HG02763 (cell line): ENCODE results near the gene PRKACA.
A peak's percentile ranks its signal among the peaks of the same experiment; 100 is the strongest.

Experiments
- ATAC-seq: cut with Tn5 transposase; IDR thresholded peaks from one replicate; pipeline ENCODE4 v1.9.1; 2021; ENCODE audit warnings: mild to moderate bottlenecking, moderate library complexity; ENCODE audit not compliant: unreplicated experiment

The PRKACA gene

DNA sequence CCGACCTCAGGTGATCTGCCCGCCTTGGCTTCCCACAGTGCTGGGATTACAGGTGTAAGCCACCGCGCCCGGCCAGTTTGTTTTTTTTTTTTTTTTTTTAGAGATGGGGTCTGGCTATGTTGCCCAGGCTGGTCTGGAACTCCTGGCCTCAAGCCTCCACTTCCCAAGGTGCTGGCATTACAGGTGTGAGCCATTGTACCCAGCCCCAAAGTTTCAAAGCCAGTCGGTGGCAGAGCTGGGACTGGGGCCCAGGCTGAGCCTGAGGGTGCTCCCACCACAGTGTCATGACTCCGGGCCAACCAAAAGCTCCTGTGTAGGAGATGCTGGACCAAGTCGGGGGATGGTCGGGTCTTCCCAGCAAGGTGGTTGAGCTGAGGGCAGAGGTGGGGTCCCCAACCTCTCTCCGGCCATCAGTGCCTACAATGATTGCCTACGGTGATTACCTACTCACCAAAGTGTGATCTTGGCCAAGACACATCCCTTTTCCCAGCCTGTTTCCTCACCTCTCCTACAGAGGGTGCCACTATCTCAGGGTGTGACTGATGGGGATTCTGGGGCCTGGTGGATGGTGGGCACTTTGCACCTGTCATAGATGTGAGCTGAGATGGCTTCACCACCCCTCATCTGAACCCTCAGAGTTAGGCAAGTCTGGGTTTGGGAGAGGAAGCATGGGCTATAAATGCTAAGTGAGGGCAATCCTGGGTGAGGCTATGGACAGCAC, 21.1 kb downstream of the PRKACA start:
- ATAC-seq: no peak

DNA sequence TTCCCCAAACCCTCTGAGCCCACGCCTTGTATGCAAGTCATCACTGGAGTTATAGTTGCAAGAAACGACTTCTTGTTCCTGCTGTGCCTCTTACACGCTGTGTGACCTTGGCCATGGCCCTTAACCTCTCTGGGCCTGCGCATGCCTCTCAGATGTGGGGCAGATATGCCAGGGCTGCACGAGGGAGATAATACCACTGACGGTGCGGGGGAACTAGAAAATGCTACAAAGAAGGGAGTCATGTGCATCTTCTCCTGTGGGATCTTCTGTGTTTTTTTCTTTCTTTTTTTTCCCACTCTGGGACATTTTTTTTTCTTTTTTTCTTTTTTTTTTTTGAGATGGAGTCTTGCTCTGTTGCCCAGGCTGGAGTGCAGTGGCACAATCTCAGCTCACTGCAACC, 22.7 kb downstream of the PRKACA start:
- no peak for ATAC-seq

DNA sequence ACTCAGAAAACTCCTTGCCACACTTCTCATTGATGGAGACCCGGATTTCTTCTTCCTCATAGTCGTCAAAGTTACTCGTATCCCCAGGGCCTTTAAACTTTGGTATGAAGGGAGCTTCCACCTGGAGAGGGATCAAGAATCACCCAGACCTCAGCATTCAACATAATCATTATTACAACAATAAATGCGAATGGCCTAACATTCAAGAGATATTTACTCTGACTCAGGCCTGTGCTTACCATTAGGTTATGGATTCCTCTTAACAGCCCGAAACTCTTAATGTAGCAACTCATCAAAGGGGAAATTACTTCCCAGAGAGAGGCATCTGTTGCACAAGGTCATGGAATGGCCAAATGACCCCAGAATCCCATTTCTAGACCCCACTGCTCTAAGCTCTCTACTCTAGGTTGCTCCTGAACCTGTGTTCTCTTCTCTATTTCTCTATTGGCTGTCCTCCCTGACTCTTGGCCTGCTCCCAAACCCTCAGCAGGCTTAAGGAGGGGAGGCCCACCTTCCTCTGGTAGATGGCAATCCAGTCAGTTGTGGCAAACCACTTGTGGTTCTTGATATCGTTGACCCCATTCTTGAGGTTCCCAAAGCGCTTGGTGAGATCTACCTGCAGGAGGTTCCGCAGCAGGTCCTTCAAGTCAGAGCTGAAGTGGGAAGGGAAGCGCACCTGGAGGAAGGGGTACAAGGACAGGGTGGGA, 24.3 kb downstream of the PRKACA start:
- no peak for ATAC-seq

- no peak for ATAC-seq
Measured at GRCh38 chr19:14091813-14092462, 25.6 kb downstream of the PRKACA start.

DNA sequence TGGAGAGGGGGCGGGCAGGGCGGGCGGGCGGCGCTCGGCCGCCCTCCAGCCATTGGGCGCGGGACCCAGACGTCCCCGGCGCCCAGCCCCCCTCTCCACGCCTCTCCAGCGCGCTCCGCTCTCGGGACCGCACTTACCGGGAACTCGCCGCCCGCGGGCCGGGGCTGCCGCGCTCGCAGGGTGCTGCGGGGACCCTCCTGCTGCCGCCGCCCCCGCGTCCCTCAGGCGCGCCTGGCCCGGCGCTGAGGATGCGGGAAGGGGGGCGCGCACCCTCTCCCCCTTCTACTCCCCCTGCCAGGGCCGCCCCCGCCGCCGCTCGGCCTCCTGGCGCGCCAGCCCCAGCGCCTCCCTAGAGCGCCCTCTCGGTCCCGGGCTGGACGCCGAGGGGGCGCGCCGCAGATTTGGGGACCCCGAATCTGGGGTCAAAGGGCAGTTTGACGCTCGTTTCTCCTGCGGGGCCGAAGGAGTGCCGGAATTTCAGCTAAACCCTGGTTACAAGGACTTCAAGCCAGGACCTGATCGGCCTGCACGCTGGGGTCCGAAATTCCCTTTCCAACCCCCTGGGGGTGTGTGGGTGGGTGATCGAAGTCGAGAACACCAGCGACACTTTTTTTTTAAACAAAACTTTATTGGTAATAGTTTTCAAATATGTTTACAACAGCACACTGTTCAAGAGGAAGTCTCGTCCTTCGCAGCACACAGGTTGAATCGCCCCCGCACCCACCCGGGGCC, 26.3 kb downstream of the PRKACA start:
- peak; percentile 57 for ATAC-seq

GRCh38 chr19:14090509-14091080, 27.0 kb downstream of the PRKACA start, which contains the start of gene SAMD1:
SAMD1 (minus strand) TSS chr19:14090751.
- peak; percentile 38 for ATAC-seq

DNA sequence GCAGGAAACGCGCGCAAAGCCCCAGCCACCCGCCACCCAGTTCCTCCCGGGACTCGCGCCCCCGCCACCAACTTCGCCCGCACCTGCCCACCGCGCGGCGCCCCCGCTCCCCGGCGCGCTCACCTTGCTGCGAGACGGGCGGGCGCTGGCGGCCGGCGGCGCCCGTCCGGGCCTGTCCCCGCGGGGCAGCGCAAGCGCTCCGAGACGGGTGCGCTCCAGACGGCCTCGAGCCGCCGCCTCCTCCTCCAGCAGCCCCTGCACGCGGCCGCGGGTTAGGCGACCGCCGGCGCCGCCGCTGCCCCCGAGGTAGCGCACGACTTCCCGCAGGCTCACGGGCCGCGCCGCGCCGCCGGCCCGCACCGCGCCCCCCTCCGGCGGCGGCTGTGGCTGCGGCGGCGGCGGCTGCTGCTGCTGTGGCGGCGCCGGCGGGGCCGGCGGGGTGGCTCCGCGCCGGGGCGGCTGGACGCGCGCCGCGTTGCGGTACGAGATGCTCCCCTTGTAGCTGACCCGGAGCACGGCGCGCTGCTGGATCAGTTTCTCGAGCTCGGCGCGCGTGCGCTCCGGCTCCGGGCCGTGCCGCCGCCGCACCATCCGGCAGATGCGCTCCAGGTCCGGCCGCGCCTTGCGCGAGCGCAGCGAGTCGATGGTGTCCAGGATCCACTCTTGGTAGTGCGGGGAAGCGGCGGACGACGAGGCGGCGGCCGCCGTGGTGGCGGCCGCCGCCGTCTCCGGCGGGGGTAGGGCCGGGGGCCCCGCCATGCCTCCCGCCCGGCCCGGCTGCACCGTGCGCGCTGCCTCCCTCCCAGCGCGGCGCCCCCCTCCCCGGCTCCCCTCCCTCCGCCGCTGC, 27.7 kb downstream of the PRKACA start:
- no peak for ATAC-seq

DNA sequence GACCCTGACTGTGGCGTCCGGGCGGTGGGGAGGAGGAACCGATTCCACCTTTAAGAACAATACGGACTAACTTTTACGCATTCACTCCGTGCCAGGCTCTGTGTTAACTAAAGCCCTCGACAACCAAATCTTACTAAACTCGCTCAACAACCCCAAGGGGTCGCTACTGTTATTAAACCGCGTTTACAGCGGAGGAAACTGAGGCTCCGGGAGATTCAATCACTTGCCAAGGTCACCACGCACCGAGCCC, 28.2 kb downstream of the PRKACA start:
- ATAC-seq: no peak

DNA sequence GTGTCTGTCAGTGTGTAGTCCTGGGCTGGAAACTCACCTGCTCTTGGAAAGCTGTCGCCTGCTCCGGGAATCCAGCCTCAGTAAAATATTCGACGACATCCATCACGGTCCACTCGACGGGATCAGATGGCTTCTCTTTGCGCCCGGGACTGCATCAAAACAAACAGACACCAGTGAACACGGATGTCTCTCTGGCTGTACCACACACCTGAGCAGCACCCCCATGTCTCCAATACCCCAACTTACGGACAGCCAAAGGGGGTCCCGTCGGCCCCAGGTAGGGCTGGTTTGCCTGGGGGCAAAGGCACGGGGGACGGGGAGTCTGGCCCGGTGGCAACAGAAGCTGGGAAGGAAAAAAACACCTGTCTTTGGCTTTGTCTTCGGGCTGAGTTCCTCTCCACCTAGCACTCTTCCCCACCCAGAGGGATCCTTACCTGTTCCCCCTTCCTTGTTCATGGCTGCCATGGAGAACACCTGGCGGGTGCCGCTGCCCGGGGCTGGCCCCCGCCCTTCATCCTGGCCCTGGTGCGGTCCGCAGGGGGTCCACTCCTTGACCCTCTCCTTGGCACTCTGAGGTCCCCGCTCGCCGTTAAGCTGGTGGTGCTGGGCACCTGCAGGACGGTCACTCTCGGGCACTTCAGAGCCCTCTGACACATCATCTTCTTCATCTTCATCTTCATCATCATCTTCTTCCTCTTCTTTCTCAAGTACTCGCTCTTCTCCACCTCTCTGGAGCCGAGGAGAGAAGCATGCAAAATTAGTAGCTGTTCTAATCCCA, 28.7 kb downstream of the PRKACA start:
- ATAC-seq: no peak

DNA sequence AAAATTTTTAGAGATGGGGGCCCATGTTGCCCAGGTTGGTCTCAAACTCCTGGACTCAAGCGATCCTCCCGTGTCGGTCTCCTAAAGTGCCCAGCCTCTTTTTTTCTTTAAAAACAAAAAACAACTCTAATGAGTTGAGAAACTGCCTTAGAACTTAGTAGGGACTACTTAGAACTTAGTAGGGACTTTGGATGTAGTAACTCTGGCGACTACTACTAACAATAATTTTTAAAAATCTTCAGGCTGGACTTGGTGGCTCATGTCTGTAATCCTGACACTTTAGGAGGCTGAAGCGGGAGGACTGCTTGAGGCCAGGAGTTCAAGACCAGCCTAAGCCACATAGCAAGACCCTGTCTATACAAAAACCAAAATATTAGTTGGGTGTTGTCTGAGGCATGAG, 31.5 kb downstream of the PRKACA start:
- no peak for ATAC-seq

GRCh38 chr19:14085309-14085995, 32.1 kb downstream of the PRKACA start, which contains the start of gene C19orf67:
C19orf67 (minus strand) TSS chr19:14085783; CDS start chr19:14085627, 156 bp downstream.
- ATAC-seq: no peak

DNA sequence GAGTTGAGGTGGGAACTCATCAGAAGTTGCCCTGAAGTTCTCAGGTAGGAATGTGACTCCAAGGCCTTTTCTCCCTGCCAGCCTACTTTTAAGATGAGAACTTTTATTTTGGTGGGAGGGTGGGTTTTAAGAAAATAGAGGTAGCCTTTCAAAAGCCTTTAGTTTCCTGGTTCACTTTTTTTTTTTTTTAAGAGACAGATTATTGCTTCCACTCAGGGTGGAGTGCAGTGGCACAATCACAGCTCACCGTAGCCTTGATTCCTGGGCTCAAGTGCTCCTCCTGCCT, 34.9 kb downstream of the PRKACA start:
- ATAC-seq: no peak

- ATAC-seq: peak; percentile 9
Measured at GRCh38 chr19:14081797-14082674, 35.5 kb downstream of the PRKACA start.

- ATAC-seq: peak; percentile 89
Measured at GRCh38 chr19:14080887-14081796, 36.4 kb downstream of the PRKACA start.

- ATAC-seq: no peak
Measured at GRCh38 chr19:14078411-14078810, 39.2 kb downstream of the PRKACA start.

DNA sequence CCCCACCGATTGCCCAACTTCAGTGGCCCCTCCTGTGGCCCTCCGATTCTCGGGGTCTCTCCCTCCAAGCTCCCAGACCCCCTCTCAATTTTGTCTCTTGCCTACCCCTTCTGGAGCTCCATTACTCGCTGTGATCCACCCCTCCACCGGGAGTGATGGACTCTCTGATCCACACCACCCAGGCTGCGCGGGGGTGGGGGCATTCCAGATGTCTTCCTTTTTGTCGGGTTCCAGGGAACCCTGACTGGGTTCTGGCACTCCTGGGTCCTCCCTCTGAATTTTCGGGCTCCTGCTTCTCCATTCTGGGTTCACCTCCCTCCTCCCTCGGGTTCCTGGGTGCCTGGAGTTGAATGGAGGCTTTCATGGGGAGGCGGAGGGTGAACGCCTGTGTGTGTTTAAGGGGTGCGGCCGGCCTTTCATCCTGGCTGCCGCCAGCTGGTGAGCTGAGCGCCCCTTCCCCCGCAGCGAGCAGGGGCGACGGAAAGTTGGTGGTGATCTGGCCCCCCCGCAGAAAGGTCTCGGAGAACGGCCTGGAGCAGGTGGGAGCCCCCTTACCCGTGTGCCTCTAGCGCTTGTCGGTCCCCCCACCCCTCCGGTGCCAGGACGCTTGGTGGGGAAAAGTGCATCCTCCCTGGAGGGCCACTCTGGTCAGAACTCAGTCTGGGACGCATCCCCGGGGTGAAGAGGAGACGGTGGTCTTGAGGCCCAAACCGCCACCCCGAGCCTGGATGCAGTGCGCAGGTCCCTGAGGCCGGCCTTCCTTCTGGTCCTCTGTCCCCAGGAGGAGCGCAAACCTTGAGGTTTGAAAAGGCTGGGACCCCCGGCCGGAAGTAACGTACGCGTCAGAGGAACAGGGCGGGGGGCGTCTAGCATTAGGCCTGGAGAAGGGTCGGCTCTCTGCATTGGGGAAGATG, 43.4 kb downstream of the PRKACA start:
- ATAC-seq: no peak
